GM10266 (cell line): Measurements from ENCODE around the gene TMEM9.

Source experiments
- DNase-seq: peaks from one replicate; pipeline ENCODE4 v3.0.0; 2012; ENCODE audit errors: extremely low spot score
- CTCF ChIP-seq: IDR thresholded peaks from 2 replicates; pipeline ENCODE4 v1.5.1; 2012; ENCODE audit warnings: mild to moderate bottlenecking, low read depth; ENCODE audit not compliant: control insufficient read depth, insufficient read depth; ENCODE audit errors: missing control alignments

The TMEM9 gene

GRCh38 chr1:201088901-201089525, 65.3 kb downstream of the TMEM9 start:
- DNase-seq, result no peak

GRCh38 chr1:201088395-201088794, 65.9 kb downstream of the TMEM9 start:
- no peak for DNase-seq
- no peak for TF ChIP-seq CTCF

More at GRCh38 chr1:201088901-201089525, 65.3 kb downstream of the TMEM9 start:
- no peak for TF ChIP-seq CTCF

DNA sequence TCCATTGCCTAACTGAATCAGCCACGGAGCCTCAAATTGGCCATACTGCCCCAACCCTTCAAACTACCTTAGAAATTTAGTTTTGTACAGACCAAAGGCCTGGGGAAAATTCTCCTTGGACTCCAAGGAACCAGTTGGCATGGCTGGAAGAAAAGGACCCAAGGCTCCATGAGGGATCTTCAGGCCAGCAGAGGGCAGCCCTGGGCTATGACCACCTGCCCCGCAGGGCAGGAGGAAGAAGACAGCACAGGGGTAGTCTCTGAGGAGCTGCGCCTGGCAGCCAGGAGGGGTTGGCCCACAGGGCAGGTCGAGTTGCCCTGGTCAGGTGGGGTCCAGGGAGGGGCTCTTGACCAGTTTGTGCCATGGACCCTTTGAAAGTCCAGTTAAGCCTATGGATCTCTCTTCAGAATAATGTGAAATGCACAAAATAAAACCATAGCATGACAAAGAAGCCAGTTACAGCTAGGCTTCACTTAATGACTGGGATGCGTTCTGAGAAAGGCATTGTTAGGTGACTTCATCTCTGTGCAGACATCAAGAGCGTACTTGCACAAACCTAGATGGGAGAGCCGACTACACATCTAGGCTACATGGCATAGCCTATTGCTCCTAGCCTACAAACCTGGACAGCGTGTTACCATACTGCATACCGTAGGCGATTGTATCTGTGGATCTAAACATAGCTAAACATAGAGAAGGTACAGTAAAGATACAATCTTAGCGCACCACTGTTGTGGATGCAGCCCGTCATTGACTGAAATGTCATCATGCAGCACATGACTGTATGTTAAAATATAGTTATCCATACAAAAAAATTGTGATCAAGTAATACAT, 68.2 kb downstream of the TMEM9 start:
- peak; percentile 78 for DNase-seq
- TF ChIP-seq CTCF, result peak; percentile 65
